Measurements from ENCODE around the gene NGB.

NGB gene

DNA sequence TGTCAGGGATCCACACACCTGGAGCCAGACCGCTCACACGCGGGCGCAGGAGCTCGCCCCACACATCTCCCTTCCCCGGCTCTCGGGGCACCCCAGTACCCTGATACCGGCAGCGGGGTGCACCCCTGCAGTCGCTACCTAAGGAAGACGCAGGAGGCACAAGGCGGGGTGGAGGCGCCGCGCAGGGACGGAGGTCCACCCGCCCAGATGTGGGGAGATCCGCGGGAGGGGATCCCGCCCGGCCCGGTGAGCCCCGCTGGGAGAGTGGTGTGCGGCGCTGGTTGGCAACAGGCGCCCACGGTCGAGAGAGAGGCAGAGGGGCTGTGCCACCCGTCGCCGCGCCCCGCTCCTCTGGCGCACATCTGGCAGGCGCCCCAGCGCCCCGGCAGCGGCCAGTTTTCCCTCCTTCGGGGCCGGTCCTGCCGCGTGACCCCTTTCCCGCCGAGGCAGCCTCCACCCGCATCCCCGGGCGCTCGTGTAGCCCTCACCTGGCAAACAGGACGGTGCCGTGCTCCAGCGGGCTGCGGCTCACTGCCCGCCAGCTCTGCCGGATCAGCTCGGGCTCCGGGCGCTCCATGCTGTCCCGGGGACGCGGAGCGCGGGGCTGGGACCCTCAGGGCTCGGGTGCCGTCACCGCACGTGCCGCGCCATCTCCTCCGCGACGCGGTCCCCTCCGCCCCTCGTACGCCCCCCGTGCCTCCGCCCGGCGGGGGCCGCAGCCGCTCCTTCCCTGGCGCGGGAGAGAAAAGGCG, 469 bp downstream of the NGB start:
- no peaks in the 10 kb centered on the region for H3K36me3 ChIP-seq (ENCODE audit: control insufficient read depth, insufficient read depth, low read length)
- H3K9ac ChIP-seq (ENCODE audit: low read length): no peak overlapping the region
- H3K9me3 ChIP-seq (ENCODE audit: control insufficient read depth, low read length): no peaks in the 10 kb centered on the region
- H3K27me3 ChIP-seq (ENCODE audit: control insufficient read depth, insufficient read depth, low read length): peaks cover 33% of the 10 kb centered on the region
- H3K4me3 ChIP-seq (ENCODE audit: low read length): no peak overlapping the region
- no peaks in the 10 kb centered on the region for H3K4me1 ChIP-seq (ENCODE audit: control insufficient read depth, insufficient read depth, low read length)

DNA sequence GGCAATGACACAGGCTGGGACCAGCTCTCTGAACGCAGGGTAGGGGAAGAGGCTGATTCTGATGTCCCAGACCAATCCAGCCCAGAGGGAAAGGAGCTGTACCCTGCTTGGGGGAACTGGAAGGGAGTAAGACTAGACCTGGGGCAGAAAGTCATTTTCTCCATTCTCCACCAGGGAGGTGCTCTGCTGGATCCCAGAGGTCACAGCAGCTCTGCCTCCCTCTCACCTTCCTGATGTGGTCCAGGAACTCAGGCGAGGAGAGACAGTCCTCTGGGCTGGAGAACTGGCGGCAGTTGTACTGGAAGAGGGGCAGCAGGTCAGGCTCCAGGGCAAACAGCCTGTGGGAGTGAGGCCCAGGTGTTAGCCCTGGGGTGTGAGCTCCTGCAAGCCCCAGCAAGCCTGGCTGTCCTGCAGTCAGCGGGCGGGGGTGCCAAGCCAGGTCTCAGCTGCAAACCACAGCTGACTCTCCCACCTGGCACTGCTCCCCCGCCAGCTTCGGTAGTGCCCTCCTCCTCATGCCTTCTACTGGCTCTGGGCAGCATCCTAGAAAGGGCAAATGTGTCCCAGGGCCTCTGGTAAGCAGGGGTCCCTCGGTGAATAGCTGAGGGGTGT, 1.9 kb downstream of the NGB start:
- Histone ChIP-seq H3K9me3 (ENCODE audit: control insufficient read depth, low read length) (no peaks in the 10 kb centered on the region), H3K4me1 (ENCODE audit: control insufficient read depth, insufficient read depth, low read length) (no peaks in the 10 kb centered on the region), H3K9ac (ENCODE audit: low read length) (no peak overlapping the region), H3K36me3 (ENCODE audit: control insufficient read depth, insufficient read depth, low read length) (no peaks in the 10 kb centered on the region), H3K4me3 (ENCODE audit: low read length) (no peak overlapping the region), H3K27me3 (ENCODE audit: control insufficient read depth, insufficient read depth, low read length) (peaks cover 33% of the 10 kb centered on the region)

DNA sequence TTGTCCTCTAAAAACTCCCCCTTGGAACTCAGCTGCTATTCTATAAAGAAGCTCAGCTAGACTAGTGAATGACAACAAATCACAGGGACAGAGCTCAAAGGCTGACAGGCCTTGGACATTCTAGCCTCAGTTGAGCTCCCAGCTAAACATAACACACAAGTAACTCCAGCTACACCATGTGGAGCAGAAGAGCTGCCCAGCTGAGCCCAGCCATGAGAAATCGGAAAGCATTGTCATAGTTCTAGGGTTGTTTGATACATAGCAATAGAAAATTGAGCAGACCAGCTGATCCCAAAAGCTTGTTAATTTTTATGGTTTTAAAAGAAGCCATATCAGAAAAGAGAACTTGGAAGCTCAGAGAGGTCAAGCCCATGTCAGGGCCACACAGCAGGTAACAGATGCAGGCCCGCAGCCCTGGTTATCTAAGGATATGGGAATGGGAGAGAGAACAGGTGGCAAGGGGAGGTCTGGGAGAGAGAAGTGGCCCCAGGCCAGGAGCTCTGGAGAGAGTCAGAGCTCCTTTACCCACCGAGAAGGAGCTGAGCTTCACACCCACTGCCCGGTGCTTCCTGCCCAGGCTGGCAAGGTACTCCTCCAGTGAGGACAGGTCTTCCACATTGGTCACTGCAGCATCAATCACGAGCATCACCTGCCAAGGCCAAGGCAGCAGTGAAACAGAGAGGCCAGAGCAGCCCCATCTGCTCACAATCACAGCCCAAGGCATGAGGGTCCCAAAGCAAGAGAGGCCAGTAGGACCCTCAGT, 2.9 kb downstream of the NGB start:
- no peaks in the 10 kb centered on the region for H3K4me1 ChIP-seq (ENCODE audit: control insufficient read depth, insufficient read depth, low read length)
- H3K9me3 ChIP-seq (ENCODE audit: control insufficient read depth, low read length): no peaks in the 10 kb centered on the region
- no peaks in the 10 kb centered on the region for H3K36me3 ChIP-seq (ENCODE audit: control insufficient read depth, insufficient read depth, low read length)
- H3K27me3 ChIP-seq (ENCODE audit: control insufficient read depth, insufficient read depth, low read length): peaks cover 33% of the 10 kb centered on the region
- no peak overlapping the region for H3K4me3 ChIP-seq (ENCODE audit: low read length)
- no peak overlapping the region for H3K9ac ChIP-seq (ENCODE audit: low read length)

DNA sequence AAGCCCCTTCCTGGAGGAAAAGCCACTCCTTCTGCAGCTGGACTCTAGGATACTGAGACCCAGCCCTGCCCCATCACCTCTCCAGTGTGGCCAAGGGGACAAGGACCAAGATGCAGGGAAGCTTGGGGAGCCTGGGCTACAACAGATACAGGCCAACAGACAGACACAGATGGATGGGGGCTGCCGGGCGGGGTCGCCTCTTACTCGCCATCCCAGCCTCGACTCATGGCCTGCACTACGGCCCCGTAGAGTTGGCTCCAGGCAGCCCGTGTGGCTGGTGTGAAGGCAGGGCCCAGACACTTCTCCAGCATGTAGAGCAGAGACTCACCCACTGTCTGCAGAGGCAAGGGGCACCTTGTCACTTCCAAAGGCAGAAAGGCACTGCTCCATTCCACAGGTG, 4.7 kb downstream of the NGB start:
- Histone ChIP-seq H3K36me3 (ENCODE audit: control insufficient read depth, insufficient read depth, low read length) (no peaks in the 10 kb centered on the region), H3K9me3 (ENCODE audit: control insufficient read depth, low read length) (no peaks in the 10 kb centered on the region), H3K4me1 (ENCODE audit: control insufficient read depth, insufficient read depth, low read length) (no peaks in the 10 kb centered on the region), H3K4me3 (ENCODE audit: low read length) (no peak overlapping the region), H3K27me3 (ENCODE audit: control insufficient read depth, insufficient read depth, low read length) (peaks cover 23% of the 10 kb centered on the region), H3K9ac (ENCODE audit: low read length) (no peak overlapping the region)

DNA sequence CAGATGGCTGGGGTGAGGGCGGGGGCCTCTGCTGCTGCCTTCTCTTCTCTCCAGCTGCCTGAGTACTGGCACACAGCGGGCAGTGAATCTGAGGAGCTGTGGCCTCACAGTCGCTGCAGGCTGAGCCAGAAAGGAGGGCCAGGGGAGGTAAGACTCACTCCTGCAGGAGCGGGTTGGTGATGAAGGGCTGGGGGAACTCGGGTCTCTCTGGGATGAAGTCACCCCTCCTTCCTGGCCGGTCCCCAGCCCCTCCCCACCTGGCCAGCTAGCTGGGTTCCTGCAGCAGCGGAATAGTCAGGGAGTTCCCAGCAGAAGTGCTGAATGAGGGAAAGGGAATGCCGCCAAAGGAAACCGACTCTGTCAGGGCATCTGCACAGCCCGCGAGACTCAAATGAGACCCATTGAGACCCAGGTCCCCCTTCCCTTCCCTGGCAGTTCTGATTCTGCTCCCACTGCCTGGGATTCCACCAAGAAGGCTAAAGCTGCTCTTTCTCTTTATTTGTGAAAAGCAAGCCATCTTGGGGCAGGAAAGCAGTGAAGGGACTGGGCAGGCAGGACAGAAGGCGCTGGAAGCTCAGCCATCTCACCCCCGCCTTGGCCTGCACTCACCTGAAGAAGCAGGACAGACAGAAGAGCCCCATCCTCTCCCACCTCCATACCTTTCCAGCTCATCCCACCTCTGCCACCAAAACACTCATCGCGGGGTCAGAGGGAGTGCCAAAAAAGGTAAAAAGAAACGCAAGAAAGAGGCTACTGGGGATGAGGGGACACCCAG, 5.3 kb downstream of the NGB start:
- H3K4me3 ChIP-seq (ENCODE audit: low read length): no peak overlapping the region
- no peak overlapping the region for H3K9ac ChIP-seq (ENCODE audit: low read length)
- no peaks in the 10 kb centered on the region for H3K4me1 ChIP-seq (ENCODE audit: control insufficient read depth, insufficient read depth, low read length)
- H3K36me3 ChIP-seq (ENCODE audit: control insufficient read depth, insufficient read depth, low read length): no peaks in the 10 kb centered on the region
- H3K9me3 ChIP-seq (ENCODE audit: control insufficient read depth, low read length): no peaks in the 10 kb centered on the region
- H3K27me3 ChIP-seq (ENCODE audit: control insufficient read depth, insufficient read depth, low read length): peaks cover 18% of the 10 kb centered on the region

DNA sequence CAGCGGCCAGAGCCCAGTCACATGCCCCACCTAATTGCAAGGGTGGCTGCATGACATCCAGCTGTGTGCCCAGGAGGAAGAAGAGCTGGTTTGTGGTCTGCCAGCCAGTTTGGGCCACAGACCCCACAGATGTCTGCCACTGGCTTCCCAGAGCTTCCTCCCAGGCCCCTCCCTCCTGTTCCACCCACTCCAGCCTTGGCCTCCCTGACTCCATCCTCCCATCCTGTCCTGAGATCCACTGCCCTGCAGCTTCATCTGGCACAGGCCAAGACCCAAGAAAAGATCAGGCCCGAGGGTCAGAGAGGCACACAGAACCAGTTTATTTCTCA, 5.9 kb downstream of the NGB start:
- Histone ChIP-seq H3K27me3 (ENCODE audit: control insufficient read depth, insufficient read depth, low read length) (peaks cover 12% of the 10 kb centered on the region), H3K36me3 (ENCODE audit: control insufficient read depth, insufficient read depth, low read length) (no peaks in the 10 kb centered on the region), H3K4me3 (ENCODE audit: low read length) (no peak overlapping the region), H3K9me3 (ENCODE audit: control insufficient read depth, low read length) (no peaks in the 10 kb centered on the region), H3K9ac (ENCODE audit: low read length) (no peak overlapping the region), H3K4me1 (ENCODE audit: control insufficient read depth, insufficient read depth, low read length) (no peaks in the 10 kb centered on the region)

DNA sequence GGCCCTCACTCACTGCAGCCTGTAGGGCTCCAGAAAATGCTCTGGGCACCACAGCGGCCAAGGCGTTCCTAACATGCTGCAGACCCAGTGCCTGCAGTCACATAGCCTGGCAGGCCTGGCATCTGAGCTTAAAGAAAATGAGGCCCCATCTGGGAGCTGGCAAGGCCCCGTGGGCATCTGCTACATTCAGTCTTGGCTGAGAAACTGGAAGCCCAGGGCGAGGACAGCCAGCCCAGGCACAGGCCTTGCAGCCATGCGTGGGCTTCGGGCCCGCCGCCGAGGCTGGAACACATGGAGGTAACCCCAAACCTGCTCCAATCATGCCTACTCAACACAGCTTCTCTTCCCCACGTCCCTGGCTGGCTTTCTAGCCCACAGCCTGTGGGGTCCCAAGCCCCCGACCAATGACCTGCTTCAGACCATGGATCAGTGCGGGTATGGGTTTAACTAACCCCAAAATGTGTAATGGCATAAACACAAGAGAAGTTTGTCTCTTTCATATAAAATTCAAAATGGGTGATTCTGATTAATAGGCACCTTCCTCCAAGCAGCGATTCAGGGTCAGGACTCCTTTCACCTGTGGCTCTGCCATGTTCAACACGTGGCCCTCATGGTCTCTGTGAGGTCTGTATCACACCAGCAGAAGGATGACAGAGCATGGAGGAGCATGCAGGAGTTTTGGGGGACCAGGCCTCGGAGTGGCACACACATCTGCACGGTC, 6.4 kb downstream of the NGB start:
- H3K4me3 ChIP-seq (ENCODE audit: low read length): no peak overlapping the region
- no peak overlapping the region for H3K9ac ChIP-seq (ENCODE audit: low read length)
- no peaks in the 10 kb centered on the region for H3K9me3 ChIP-seq (ENCODE audit: control insufficient read depth, low read length)
- H3K4me1 ChIP-seq (ENCODE audit: control insufficient read depth, insufficient read depth, low read length): no peaks in the 10 kb centered on the region
- peaks cover 9% of the 10 kb centered on the region for H3K27me3 ChIP-seq (ENCODE audit: control insufficient read depth, insufficient read depth, low read length)
- no peaks in the 10 kb centered on the region for H3K36me3 ChIP-seq (ENCODE audit: control insufficient read depth, insufficient read depth, low read length)

DNA sequence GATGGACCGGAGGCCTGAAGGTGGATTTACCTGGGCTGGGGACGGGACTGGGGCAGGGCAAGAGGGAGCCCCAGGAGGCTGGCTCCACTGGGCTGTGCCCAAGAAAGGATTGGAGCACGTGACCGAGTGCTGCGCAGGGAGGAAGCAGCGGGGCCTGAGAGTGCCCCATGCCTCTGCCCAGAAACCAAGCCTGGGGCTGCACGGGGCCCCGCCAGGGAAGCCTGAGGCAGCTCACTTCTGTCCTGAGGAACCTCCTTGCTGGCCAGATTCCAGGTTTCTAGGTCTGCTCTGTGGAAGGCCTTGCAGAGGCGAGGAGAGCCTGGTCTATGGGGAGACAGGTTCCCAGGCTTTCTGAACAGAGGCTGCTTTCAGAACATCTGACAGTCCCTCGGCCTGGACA, 10.4 kb downstream of the NGB start:
- no peak overlapping the region for H3K4me3 ChIP-seq (ENCODE audit: low read length)
- H3K36me3 ChIP-seq (ENCODE audit: control insufficient read depth, insufficient read depth, low read length): no peaks in the 10 kb centered on the region
- H3K27me3 ChIP-seq (ENCODE audit: control insufficient read depth, insufficient read depth, low read length): no peaks in the 10 kb centered on the region
- H3K4me1 ChIP-seq (ENCODE audit: control insufficient read depth, insufficient read depth, low read length): no peaks in the 10 kb centered on the region
- no peak overlapping the region for H3K9ac ChIP-seq (ENCODE audit: low read length)
- no peaks in the 10 kb centered on the region for H3K9me3 ChIP-seq (ENCODE audit: control insufficient read depth, low read length)

DNA sequence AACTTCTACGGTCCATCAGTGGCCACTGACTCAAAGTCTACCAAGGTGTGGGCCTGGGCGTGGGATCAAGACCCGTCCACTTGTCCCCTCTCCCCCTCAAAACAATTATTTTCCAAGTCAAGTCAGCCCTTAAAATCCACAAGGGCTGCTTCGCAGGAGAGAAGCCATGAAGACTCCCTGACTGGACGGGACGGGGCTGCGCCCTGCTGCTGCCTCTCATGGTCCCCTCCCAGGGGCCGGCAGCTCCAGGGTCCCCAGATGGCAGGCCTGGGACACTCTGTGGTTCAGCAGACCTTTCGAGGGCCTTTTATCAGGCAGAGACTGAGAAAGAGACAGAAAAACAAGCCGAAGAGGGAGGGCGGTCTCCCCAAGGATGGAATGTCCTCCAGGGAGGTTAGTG, 10.8 kb downstream of the NGB start:
- H3K36me3 ChIP-seq (ENCODE audit: control insufficient read depth, insufficient read depth, low read length): no peaks in the 10 kb centered on the region
- no peak overlapping the region for H3K9ac ChIP-seq (ENCODE audit: low read length)
- H3K4me3 ChIP-seq (ENCODE audit: low read length): no peak overlapping the region
- H3K4me1 ChIP-seq (ENCODE audit: control insufficient read depth, insufficient read depth, low read length): no peaks in the 10 kb centered on the region
- no peaks in the 10 kb centered on the region for H3K27me3 ChIP-seq (ENCODE audit: control insufficient read depth, insufficient read depth, low read length)
- H3K9me3 ChIP-seq (ENCODE audit: control insufficient read depth, low read length): no peaks in the 10 kb centered on the region

DNA sequence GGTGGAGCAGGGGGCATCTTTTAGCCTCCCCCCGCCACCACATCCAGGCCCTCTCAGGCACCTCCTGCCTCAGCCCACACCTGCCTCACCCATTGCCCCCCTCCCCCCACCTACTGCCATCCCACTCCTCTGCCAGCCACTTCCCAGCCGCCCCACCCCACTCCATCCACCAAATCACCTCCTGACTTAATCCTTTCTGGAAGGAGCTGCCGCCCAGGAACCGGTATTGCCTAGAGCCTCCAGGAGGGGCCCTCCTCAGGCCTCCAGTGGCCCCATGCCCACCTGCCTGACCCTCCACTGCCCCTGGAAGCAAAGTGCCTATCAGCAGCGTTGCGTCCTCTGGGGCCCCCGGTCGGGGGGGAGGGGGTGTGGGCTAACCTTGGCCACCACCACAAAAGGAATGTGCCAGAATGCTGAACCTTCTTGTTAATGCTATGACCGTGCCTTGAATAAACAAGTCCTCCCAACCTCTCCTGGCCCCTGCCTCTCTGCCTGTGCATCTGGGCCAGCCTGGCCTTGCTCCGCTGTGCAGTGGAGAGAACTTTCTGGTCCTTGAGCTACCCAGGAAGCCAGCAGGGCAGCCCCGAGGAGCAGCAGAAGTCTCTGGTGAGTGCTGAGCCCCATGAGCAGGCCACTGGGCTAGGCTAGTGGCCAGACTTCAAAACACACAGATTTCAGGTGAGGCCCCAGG, 11.8 kb downstream of the NGB start:
- Histone ChIP-seq H3K36me3 (ENCODE audit: control insufficient read depth, insufficient read depth, low read length) (no peaks in the 10 kb centered on the region), H3K9me3 (ENCODE audit: control insufficient read depth, low read length) (no peaks in the 10 kb centered on the region), H3K4me1 (ENCODE audit: control insufficient read depth, insufficient read depth, low read length) (no peaks in the 10 kb centered on the region), H3K4me3 (ENCODE audit: low read length) (no peak overlapping the region), H3K27me3 (ENCODE audit: control insufficient read depth, insufficient read depth, low read length) (no peaks in the 10 kb centered on the region), H3K9ac (ENCODE audit: low read length) (no peak overlapping the region)

DNA sequence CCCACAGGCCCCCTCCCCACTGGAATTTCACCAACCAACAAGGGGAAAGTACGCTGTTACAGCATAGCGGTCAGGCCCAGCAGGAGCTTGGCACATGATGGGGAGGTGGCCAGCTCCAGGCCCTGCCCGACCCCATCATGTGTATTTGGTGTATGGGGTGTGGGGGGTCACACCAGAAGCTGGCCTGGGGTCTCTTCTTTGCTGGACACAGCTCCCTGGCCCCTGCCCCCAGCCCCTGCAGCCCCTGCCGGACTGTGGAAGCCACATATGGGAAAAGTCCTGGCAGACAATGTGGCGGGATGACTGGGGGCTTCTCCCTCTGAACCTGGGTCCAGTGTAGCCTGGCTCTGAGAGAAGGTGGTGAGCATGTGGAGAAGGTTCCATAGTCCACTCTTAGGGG, 12.4 kb downstream of the NGB start:
- no peaks in the 10 kb centered on the region for H3K36me3 ChIP-seq (ENCODE audit: control insufficient read depth, insufficient read depth, low read length)
- no peak overlapping the region for H3K4me3 ChIP-seq (ENCODE audit: low read length)
- no peaks in the 10 kb centered on the region for H3K27me3 ChIP-seq (ENCODE audit: control insufficient read depth, insufficient read depth, low read length)
- H3K4me1 ChIP-seq (ENCODE audit: control insufficient read depth, insufficient read depth, low read length): no peaks in the 10 kb centered on the region
- H3K9ac ChIP-seq (ENCODE audit: low read length): no peak overlapping the region
- H3K9me3 ChIP-seq (ENCODE audit: control insufficient read depth, low read length): no peaks in the 10 kb centered on the region
